NCI-H2196 treated with DMSO at 0.1 percent for 48 hours (cell line): ENCODE results near the gene BCAP31.
A peak's percentile ranks its signal among the peaks of the same experiment; 100 is the strongest.

ENCODE experiments used
- DNase-seq: peaks from one replicate; lab custom pipeline; 2025; ENCODE audit not compliant: unreplicated experiment; lab: John Stamatoyannopoulos, UW

BCAP31 gene

DNA sequence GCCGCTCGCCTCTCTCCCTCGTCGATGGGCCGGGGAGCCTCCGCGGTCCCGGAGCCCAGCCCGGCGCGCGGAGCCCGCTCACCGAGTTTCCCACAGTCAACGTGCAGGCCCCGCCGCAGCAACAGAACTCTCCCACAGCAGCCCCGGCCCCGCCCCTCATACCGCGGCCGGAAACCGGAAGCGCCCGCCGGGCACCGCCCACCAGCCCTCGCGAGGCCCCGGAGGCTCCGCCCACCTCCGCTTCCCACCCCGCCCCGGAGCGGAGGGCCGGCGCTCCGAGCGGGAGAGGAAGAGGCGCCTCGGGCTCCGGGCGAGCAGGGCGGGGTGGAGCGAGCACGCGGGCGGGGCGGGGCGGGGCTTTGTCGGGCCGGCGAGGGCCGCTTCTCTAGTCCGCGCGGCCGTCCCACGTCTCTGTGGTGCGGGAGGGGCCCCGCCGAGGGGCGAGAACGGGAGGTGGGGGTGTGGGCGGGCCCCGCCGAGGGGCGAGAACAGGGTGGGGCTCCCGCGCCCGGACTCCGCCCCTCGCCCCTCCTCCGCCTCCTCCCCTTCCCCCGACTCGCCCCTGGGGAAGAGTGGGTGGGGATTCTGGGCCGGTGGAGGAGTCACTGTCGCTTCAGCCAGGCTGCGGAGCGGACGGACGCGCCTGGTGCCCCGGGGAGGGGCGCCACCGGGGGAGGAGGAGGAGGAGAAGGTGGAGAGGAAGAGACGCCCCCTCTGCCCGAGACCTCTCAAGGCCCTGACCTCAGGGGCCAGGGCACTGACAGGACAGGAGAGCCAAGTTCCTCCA lies at the start of gene BCAP31, which contains the start of gene ABCD1:
TSS of gene BCAP31 (minus strand) at position 136 of the 787 bp plus-strand sequence. CDS start 1,143 bp downstream, outside the sequence.
TSS of gene ABCD1 (plus strand) at position 605 of the 787 bp plus-strand sequence. CDS start 411 bp downstream, outside the sequence.
- peak; percentile 78 for DNase-seq

GRCh38 chrX:153773218-153773611 lies 49.0 kb upstream of the BCAP31 start:
- DNase-seq = no peak

DNA sequence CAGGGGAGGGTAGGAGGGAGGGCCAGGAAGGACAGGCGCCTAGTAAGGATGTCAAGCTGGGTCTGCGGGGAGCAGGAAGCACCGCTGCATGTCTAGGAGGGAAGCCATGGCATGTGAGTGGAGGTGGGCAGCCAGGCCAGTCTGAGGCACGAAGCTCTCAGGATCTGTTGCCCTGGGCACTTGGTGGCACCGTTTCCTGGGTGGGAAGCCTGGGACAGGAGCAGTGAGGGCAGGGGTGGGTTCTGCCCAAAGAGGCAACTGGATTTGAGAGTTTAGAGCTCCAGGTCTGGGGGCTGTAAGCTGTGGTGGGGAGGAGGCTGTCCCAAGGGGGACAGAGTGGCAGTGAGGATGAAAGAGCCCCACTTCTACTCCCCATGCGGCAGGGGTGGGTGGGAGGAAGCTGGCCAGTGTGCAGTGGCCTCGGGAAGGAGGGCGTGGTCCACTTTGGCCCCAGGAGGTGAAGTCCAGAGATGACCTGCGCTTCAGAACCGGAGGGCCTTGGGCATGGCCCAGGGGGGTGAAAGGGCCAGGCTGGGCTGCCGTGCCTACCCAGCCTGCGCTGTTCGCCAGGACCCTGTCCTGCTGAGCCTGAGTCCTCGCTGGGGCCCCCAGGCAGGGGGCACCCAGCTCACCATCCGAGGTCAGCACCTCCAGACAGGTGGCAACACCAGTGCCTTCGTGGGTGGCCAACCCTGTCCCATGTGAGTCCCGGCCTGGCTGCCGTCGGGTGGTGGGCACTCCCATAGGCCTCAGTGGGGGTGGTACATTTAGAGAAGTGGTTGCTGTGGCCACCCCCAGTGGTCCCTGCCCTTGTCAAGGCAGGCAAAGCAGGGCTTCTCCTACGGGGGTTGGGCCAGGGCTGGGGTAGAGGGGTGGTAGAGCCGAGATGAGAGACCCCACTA lies 48.4 kb upstream of the BCAP31 start:
- no peak for DNase-seq

- DNase-seq = no peak
Observed at GRCh38 chrX:153771415-153772315, 47.5 kb upstream of the BCAP31 start.

- DNase-seq = no peak
Observed at GRCh38 chrX:153770601-153771414, 46.6 kb upstream of the BCAP31 start.

DNA sequence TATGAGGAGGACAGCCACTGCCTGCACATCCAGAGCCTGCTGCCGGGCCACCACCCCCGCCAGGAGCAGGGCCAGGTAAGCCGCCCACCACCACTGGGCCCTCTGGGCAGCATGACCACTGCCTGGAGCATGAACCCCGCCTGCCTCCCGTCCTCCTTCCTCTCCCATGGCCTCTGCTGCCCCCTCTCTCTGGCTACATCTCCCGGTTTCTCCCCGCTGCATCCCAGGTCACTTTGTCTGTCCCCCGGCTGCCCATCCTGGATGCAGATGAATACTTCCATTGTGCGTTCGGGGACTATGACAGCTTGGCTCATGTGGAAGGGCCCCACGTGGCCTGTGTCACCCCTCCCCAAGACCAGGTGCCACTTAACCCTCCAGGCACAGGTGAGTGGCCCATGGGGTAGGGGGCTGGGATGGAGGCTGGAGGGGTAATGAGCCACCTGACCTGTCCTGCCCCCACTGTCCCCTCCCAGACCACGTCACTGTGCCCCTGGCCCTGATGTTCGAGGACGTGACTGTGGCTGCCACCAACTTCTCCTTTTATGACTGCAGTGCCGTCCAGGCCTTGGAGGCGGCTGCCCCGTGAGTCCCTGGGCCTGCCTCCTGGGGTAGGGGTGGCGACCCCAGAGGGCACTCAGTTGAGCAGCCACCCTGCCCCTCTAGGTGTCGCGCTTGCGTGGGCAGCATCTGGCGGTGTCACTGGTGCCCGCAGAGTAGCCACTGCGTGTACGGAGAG lies 45.8 kb upstream of the BCAP31 start:
- DNase-seq = no peak

- no peak for DNase-seq
Observed at GRCh38 chrX:153769158-153769864, 45.1 kb upstream of the BCAP31 start.

DNA sequence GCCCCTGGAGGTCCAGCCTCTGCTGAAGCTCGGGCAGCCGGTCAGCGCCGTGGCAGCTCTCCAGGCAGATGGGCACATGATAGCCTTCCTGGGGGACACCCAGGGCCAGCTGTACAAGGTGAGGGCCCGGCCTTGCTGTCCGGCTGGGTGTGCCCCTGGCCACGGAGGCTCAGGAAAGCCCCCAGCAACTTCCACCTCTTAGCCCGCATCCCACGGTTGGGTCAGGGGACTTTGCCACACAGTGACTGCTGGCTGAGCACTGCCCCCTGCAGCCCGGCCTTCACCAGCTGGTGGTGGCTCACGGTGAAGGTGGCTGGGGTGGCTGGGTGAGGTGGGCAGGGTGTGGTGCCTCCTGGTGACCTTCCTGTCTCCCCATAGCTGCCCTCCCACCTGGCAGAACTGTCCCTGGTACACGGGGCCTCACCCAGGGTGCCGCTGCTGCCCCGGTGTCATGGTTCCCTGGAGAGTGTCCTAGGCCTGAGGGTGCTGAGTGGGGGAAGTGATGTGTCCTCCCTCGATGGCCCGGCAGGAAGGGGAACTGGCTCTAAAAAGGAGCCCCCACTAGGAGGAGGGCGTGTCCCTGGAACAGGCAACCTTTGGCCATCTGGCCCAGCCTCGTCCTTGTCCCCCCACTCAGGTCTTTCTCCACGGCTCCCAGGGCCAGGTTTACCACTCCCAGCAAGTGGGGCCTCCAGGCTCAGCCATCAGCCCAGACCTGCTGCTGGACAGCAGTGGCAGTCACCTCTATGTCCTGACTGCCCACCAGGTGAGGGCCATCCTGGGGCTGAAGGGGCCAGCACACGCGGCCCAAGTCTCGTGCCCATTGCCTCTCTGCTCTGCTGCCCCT lies 44.3 kb upstream of the BCAP31 start:
- no peak for DNase-seq

GRCh38 chrX:153767674-153768055 lies 43.5 kb upstream of the BCAP31 start:
- DNase-seq = no peak

GRCh38 chrX:153766871-153767673 lies 42.9 kb upstream of the BCAP31 start:
- DNase-seq = no peak

DNA sequence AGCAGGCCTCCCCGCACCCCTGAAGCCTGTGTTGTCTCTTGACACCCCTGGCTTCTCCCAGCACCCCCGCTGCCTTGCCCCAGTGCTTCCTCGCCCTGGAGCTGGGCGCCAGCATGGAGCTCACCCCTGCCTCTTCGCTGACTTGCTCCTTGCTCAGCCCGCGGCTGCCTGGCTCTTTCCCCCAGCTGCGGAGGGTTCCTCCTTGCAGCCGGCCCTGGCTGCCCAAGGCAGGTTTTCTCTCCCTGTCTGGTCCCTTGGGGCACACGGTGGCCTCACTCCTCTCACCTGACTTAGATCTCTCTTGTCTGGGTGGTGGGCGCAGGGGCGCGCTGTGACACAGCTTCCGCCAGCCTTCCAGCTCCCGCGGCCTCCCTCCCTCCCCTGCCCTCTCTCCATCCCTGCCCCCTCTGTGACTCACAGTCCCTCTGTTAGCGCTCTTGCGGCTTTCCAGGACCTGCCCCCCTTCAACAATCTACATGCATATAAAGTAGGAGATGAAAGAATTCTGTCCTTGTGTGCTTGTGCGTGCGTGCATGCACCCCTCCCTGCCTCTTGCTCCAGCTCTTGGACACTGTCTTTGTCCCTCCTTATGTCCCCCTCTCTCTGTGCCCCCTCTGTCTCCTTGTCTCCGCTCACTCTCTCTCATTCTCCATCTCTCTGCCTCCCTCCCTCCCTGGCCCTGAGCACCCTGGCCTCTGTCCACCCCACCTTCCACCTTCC lies 42.1 kb upstream of the BCAP31 start:
- DNase-seq = no peak

DNA sequence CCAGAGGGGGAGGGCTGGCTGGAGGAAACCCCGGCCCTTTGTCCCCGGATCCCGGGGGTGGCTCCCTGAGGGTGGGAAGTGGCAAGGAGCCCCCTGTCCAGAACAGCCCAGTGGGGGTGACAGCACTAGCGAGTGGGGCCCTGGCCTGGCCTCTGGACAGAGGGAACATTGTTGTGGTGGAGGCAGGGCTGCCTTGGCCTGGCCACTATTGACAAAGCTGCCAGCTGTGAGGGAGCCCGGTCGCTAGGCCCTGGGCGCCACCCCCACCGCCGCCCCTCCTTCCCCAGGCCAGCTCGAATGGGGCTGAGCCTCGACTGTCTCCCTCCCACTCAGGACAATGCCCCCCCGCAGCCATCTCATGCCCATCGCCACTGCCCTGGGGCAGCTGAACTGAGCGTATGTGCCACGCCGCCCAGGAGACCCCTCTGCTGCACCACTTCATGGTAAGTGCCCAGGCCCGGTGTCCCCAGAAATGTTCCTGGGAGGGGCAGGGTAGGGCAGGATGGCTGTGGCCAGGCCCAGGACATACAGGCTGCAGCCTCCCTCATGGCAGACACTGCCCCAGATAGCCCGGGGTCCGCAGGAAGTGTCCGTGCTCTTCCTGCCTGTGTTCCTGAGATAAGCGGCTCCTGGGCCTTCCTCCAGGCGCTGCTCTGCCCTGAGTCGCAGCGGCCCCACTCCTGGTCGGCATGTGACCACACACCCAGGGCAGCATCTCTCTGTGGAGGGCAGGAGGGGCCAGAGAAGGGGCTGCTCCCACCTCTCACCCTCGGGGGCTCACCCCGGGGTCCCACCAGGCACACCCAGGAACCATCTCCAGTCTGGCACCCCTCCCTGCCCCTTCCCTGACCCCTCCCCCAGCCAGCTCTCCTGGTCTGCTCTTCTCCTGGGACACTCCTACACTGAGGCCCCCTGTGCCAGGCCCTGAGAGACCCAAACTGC lies 41.2 kb upstream of the BCAP31 start:
- DNase-seq = no peak

GRCh38 chrX:153764786-153765137 lies 40.6 kb upstream of the BCAP31 start:
- no peak for DNase-seq

GRCh38 chrX:153763989-153764755 lies 40.0 kb upstream of the BCAP31 start, which contains the start of gene PLXNB3:
Gene PLXNB3 (plus strand): TSS chrX:153764249. CDS start chrX:153765536, 1,287 bp downstream.
- peak; percentile 51 for DNase-seq
